Measurements from ENCODE around the gene CCDC30.
A peak's percentile ranks its signal among the peaks of the same experiment; 100 is the strongest.
"Not testable (repeated sequence)": the region's sequence is repeated elsewhere in the genome, so short reads cannot be mapped to it uniquely, and the experiment has no call there.

CCDC30 gene

DNA sequence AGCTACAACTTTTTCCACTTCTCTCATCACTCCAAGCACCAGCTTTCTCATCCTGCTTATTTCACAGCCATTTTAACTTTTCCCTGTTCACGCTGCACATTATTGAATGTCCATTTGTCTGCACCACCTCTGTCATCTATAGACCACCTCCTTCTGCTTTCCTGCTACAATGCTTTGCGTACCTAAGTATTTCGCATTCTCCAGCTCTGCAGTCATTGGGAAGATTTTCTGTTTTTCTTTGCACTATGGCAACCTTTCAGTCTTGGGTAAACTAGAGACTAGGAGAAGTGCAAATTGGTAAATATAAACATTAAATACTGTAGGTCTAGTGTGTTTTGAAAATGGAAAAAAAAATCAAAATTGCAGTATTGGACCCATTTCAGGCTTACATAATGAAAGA lies 835 bp downstream of the CCDC30 start:
- no peak for TF ChIP-seq CTCF (IDR thresholded peaks at IDR 0.05; ENCODE audit: insufficient read depth, low read depth, low read length, missing control alignments)
- H3K4me3 ChIP-seq (ENCODE audit: low read depth, low read length), result no peak overlapping the region
- DNase-seq (ENCODE audit: low read depth), result no peak

DNA sequence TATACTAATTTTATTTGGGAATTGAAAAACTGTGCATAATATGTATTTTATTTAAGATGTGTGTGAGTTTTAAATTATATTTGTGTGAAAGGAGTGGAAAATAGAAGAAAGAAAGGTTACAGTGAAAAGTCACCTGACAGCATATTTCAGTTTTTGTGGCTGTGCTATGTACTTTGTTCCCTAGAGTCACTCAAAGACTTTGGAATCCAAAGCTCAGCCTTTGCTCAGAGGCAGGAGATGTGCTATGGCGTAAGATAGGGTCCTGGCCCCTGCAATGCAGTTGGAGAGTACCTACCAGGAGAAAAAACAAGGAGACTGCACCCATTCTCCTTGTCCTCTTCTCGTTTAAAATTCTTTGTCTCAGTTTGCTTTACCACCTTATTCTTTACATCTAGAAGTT lies 2.9 kb downstream of the CCDC30 start:
- DNase-seq (ENCODE audit: low read depth), result no peak
- H3K4me3 ChIP-seq (ENCODE audit: low read depth, low read length), result no peak overlapping the region
- no peak for TF ChIP-seq CTCF (IDR thresholded peaks at IDR 0.05; ENCODE audit: insufficient read depth, low read depth, low read length, missing control alignments)

DNA sequence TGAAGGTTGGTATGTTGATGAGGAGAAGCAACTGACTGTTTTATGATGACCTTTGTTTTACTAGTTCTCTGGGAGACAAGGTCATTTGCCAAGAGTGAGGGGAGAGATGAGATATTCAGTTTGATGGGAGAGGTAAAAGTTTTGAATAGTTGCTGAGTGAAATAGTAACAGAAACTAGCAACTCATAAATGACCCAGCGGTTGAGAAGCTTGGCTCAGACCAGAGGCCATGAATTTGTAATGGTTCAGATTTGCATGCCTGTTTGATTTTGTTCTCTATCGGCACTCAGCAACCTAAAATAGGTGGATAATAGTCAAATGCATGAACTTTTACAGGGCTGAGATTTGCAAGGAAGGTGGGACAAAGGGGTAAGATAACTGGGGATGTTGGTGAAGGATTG lies 6.6 kb downstream of the CCDC30 start:
- DNase-seq (ENCODE audit: low read depth), result peak; percentile 54
- no peak overlapping the region for H3K4me3 ChIP-seq (ENCODE audit: low read depth, low read length)
- no peak for TF ChIP-seq CTCF (IDR thresholded peaks at IDR 0.05; ENCODE audit: insufficient read depth, low read depth, low read length, missing control alignments)

DNA sequence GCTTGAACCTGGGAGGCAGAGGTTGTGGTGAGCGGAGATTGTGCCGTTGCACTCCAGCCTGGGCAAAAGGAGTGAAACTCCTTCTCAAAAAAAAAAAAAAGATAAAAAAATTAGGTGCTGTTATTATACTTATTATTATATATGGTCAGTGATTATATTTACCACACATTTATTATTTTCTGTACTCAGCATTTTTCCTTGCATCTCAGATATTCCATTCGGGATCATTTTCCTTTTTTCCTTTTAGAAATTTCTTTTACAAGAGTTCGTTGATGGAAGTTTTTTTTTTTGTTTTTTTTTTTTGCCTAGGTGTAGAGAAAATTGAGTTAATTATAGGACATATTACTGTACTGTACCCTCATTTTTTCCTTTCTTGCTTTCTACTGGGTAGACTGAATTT lies 13.5 kb downstream of the CCDC30 start:
- no peak for TF ChIP-seq CTCF (IDR thresholded peaks at IDR 0.05; ENCODE audit: insufficient read depth, low read depth, low read length, missing control alignments)
- H3K4me3 ChIP-seq (ENCODE audit: low read depth, low read length), result no peak overlapping the region
- no peak for DNase-seq (ENCODE audit: low read depth)

GRCh38 chr1:42477354-42477753 lies 14.3 kb downstream of the CCDC30 start:
- not testable (repeated sequence) for DNase-seq (ENCODE audit: low read depth); H3K4me3 ChIP-seq (ENCODE audit: low read depth, low read length)

DNA sequence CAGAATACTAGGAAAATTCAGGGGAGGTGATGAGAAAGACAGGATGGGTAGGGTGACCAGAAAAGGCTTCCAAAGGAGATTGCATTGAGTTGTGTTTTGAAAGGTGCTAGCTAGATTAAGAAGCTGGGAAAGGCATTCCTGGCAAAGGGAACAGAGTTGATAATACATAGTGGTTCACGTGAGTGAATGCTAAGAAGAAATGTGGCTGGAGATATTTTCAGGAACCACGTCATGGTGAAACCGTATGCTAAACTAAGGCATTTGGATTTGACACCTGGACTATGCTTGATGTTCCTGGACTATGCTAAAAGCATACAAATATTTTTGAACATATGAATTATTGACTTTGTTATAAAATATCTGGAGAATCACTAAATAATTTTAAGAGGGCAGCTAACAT lies 14.7 kb downstream of the CCDC30 start:
- no peak for TF ChIP-seq CTCF (IDR thresholded peaks at IDR 0.05; ENCODE audit: insufficient read depth, low read depth, low read length, missing control alignments)

GRCh38 chr1:42479621-42480020 lies 16.5 kb downstream of the CCDC30 start:
- peak; percentile 19 for DNase-seq (ENCODE audit: low read depth)
- peak; percentile 24 for TF ChIP-seq CTCF (IDR thresholded peaks at IDR 0.05; ENCODE audit: insufficient read depth, low read depth, low read length, missing control alignments)
- H3K4me3 ChIP-seq (ENCODE audit: low read depth, low read length), result no peak overlapping the region

More for the DNA sequence above, 14.7 kb downstream of the CCDC30 start:
- no peak for DNase-seq (ENCODE audit: low read depth)
- no peak overlapping the region for H3K4me3 ChIP-seq (ENCODE audit: low read depth, low read length)
